DMS 273 (cell line): ENCODE results near the gene LRFN2.

Experiments
- DNase-seq: peaks from one replicate; lab custom pipeline; 2025; ENCODE audit not compliant: unreplicated experiment; lab: John Stamatoyannopoulos, UW

The LRFN2 gene

DNA sequence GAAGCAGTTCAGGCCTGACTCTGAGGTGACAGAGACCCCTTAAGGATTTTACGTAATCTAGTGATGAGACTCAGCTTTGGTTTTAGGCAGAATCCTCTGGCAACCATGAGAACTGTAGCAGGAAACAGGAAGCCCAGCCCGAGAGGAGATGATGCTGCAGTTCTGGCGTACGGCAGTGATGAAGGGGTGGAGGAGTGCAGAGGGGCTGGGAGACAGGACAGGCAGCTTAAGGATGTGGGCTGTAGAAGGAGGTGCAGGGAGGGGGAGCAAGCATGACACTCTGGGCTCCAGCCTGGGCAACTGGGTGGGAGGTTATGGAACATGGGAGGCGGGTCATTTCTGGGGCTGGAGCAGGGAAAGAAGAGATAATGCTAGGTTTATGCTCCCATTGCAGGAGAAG lies 67.1 kb downstream of the LRFN2 start:
- DNase-seq, result no peak

DNA sequence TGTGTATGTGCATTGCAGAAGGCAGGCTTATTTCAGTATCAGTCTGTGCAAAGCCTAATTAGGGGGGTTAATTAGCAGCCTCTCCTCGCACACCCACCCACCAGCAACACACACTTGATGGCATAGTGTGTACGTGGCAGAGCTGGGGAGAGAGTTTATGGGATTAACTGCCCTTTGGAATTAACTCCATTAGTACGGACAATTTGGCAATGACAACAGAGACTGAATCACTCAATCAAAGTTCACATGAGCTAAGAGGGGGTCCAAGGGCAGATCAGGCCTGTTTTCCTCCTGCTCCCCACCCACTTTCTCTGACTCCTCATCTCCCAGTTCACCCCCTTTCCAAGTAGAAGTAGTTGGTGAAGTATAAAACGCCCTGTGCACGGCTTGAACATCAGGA lies 69.5 kb downstream of the LRFN2 start:
- DNase-seq, result no peak

DNA sequence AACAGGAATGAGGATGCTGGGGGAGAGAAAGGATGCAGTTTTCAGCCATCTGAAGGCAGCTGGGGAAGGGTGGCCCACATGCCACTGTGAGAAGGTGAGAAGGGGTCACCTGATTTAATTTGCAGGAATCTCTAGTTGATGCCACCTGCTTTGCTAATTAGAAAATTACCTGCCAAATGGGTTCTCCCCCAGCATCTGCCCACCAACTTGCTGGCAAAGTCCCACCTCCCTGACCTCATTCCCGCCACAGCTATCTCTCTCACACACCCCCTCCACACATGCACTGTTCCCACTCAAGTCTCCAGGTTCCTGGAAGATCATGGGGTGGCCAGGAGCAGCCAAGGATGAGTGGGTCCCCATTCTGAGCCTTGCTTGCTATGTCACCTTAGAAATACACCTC lies 70.7 kb downstream of the LRFN2 start:
- DNase-seq, result no peak

DNA sequence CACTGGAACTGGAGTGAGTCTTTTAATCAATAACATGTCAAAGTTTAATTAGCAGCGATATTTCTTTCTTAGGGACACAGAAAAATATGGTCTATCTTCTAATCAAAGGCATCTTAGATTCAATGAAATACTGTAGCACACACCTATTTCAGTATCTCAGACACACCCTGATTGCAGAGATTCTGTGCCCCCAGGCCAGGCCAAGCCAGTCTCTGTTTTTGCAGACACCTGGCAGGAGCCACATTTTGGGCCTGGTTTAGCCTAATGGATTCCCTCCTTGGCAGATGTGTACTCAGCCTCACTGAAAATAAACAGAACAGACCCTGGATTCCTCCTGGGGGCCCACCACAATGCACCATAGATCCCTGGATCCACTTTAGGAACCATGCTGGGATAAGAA lies 74.8 kb downstream of the LRFN2 start:
- no peak for DNase-seq

DNA sequence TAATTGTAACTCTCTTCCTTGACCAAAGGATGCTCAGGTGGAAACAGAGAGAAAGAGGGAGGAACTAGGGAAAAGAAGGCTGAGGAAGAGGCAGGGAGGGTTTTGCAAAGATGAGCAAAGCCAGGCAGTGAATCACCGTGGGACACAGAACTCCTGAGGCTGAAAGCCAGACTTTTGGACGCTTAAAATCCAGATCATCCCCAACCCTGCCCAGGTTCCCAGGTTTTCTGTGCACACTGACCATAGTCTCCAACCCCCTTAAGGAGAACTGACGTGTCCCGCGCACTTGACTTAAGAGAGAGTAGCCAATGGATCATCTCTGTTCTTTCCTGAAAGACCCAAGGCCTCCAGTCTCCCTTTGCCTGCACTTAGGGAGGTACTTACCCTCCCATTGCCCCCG lies 75.3 kb downstream of the LRFN2 start:
- no peak for DNase-seq

DNA sequence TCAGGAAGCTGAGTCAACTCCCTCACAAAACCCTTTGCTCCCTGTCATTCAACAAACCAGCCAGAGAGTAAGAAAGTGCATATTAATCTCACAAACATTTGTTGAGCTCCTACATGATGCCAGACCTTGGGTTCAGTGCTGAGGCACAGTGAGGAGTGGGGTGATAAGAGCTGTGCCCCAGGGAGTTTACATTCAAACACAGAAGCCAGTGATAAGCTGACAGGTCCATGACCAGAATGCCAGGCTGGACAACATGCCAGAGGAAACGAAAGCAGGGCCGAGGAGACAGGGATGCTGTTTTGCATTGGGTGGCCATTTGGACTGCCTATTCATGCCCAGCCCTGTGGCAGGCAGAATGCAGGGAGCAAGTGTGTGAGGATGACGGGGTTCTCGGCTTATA lies 76.7 kb downstream of the LRFN2 start:
- DNase-seq, result no peak

DNA sequence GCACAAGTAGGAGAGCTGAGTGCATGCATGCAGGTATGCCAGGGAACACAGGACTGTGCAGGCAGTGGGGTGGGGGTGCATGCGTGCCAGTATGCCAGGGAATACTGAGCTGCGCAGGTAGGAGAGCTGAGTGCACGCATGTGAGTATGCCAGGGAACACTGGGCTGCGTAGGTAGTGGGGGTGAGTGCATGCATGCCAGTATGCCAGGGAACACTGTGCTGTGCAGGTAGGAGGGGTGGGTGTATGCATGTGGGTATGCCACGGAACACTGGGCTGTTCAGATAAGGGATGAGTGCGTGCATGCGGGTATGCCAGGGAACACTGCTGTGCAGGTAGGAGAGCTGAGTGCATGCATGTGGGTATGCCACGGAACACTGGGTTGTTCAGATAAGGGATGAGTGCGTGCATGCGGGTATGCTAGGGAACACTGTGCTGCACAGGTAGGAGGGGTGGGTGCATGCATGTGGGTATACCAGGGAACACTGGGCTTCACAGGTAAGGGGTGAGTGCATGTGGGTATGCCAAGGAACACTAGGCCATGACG lies 77.4 kb downstream of the LRFN2 start:
- no peak for DNase-seq

DNA sequence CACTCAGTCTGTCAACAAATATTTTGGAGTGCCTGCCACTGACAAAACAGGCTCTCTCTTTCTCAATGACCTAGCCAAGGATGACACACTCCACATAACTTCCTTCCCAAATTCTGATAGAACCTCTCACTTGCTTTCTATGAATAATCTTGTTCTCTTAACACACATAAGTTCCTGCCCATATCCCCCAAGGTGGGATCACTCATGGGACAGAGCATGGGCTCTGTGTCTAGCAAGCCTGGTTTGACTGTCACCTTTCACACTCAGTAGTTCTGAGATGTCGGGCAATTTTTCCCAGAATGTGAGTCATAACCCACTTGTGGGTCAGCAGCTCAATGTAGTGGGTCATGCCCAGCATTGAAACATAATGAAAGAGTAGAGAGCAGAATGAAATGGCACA lies 78.1 kb downstream of the LRFN2 start:
- no peak for DNase-seq

DNA sequence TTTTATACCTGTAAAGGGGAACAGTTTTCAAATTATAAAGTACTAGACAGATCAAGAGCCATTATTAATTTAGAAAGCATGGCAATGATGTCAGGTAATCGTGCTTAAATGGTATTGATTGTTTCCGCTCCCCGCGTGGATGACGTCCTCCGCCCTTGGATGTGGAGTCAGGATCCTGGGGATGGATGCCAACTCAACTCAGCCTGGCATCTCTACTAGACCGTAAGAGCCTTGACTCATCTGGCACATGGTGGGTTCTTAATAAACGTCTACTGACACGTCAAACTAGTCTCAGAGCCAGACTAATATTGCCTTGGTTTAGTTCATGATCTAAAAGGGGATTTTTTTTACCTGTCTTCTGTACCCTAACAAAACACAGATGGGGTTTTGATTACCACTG lies 80.2 kb downstream of the LRFN2 start:
- DNase-seq, result no peak

DNA sequence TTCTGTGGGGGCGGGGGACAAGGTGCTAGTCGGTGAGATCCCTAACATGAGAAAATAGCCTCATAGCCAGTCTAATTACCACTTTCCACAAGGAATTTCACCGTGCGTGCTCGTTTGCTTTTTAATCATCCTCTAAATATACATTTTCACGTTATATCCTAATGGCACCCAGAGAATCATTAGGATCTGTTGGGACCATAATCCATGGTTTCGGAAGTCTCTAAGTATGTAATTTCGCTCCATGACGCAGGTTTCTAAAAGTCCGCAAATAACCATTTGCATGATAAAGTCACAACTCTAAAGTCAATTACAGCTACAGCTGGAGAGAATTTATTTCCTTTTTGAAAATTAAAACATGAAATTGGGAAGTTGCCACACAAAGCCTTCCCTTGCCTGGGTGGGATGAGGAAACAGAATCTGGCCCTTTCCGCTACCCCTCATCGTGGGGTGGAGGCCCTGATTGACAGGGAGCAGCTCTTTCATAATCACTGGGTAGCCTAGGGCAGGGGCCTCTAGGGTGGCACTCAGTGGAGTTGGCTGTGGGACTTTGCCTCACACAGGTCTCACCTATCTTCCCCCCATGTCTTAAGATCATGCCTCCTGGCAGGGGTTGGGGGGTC lies 81.9 kb downstream of the LRFN2 start:
- DNase-seq, result no peak

DNA sequence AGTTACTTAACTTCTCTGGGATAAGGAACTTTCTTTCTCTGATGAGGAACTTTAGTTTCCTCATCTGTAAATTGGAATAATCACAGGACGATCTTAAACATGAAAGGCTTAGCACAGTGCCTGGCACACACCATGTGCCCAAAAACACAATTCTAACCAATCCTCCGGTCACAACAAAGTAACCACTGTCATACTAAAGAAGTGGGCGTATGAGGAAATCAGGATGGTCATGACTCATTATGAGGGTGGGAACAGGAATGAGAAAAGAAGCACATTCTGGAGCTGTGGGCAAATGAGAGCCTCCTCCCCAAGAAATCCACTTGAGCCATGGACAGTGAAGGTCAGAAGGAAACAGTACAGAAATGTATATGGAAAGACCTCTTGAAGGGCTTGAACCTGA lies 82.9 kb downstream of the LRFN2 start:
- no peak for DNase-seq

DNA sequence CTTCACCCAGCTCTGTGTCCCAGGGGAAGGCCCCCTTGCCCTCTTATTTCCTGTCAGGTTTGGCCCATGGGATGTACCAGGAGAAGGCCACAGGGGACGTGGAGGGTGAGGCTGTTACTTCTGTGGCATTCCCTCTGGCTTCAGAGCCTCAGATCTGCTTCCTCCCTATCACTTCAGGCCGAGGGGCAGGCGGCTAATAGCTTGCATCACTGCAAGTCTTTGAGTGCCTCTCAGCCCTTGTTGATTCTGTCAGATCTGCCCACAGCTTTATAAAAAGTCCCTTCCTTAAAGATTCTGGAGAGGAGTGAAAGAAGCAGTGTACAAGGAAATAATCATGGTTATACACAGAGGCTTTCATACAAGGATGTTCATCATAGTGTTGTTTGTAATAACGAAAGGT lies 86.9 kb downstream of the LRFN2 start:
- DNase-seq, result no peak

DNA sequence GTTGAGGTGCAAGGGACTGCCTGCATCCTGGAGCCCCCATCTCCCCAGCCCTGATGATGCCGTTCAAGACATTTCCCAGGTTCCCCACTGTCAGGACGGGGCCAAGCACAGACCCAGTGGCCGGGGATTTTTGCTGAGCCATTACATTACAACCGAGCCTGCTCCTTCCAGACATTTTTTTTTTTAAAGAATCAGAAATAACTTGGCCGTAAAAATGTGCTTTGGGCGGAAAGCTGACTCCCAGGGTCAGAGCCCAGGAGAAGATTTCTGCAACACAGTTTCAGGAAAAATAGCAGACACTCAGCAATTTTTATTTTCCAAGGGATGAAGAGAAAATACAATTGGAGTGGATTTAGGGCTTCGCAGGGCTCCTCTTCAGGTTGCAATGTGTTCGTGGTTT lies 87.9 kb downstream of the LRFN2 start:
- no peak for DNase-seq

DNA sequence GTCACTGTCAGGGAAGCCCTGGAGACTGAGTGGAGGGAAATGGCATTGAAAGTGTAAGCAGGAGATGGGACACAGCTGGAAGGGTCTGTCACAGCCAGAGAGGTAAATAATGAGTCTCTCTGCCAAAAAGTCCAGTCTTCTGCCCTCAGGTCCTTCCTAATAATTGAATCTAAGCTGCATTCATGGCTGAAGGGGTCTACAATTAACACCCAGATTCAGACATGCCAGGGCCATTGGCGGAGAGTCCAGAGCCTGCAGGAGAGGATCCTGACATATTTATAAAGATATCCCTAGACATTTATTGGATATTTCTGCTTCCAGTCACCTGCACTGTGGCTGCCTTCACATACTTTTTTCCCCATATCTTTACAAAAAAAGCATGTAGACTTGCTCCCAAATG lies 89.0 kb downstream of the LRFN2 start:
- DNase-seq, result no peak

DNA sequence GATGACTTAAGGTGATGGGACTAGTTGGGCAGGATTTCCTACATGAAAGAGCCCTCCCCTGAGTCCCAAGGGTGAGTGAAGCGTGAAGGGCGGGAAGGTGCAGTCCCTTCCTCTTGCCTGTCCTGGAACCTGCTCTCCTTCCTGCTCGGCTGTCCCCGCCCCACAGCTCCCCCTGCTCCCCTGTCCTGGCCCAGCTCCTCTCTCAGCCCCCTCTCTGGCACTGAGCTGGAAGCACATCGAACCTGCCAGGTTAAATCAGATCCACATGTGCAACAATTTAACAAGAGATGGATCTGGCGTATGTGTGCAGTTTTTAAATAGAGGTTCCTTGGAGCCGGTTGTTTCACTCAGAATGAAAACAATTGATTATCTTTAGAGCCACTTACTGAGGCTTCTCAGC lies 95.0 kb downstream of the LRFN2 start:
- no peak for DNase-seq

DNA sequence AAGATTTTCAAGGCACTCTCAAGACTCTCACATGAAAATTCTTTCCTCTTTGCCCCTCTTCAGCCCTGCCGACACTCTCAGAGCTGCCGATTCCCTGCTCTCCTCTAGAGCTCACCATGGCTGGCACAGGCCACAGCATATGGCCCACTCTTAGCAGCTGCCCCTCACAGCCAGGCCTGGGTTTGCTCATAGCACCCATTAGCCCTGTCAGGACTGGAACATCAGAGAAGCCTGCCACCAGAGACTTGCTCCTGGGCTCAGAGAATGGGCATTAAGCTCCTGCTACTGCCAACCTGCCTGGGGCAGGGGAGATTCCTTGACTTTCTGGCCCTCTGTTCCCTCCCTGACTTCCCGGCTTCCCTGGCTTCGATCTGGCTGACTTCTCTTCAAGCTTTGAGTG lies 96.7 kb downstream of the LRFN2 start:
- DNase-seq, result no peak

DNA sequence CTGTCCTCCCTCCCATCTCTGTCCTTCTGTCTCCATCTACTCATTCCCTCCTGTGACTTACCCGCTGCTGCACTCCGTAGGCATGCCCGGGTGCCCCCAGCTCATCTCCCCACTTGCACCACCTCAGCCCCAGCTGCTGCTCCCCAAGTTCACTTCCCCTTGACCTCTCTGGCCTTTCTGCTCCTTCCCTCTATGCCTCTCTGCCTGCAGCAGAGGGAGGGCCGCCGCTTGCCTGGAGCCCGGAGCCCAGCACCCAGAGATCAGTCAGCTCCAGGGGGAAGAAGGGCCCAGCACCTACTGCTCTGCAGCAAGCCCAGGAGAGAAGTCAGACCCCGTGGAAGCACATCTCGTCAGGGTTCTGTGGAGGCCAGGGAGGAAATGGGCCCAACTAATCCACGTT lies 97.4 kb downstream of the LRFN2 start:
- DNase-seq, result no peak

DNA sequence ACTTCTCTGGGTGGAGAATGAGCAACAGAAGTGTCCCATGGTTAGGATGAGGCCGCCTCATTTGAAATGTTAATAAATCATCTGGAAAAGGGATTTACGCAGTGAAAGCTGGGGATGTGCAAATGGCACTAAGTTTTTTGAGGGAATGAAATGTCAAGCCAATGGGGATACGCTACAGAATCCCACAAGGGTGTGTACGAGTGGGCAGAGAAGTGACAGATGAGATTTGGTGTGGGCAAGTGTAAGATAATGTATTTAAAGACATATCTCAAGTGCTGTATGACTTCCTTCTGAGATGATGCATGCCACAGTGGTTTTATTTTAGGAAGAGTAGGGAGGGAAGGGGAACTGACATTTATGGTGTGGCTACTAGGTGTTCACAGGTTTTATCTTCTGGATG lies 100.6 kb downstream of the LRFN2 start:
- no peak for DNase-seq

DNA sequence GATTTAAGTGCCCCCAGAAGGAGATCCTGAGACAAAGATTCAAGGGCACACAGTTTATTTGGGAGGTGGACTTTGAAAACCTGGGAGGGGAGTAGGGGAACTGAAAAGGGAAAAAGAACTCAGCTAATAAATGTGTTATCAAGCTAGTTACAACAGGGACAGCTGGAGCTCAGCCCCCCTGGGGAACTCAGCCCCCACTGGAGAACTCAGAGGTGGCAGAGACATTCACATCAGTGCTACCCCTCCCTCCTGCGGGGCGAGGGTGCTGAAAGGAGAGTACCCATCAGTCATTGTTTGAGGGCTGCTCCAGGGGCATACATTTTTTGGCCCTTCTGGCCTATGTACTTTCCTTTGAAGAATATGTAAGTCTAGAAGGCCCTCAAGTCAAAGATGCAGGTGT lies 101.4 kb downstream of the LRFN2 start:
- DNase-seq, result no peak

DNA sequence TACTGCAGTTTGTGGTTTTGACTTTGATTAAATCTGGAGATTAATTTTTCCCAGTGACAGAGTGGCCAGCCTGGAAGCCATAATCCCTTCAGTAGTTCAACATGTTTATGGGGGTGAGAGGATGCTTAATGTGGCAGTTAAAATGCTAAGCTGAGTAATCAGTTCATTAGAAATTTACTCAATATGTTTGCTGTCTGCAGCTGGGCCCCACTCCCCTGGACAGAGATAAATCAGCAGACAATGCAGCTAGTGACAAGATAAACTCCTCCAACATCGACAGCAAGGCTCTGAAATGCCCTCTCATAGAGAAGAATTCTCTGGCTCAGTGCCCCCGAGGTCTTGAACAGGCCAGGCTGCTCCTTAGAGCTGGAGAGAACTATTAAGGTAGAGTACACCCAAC lies 101.9 kb downstream of the LRFN2 start:
- DNase-seq, result no peak

DNA sequence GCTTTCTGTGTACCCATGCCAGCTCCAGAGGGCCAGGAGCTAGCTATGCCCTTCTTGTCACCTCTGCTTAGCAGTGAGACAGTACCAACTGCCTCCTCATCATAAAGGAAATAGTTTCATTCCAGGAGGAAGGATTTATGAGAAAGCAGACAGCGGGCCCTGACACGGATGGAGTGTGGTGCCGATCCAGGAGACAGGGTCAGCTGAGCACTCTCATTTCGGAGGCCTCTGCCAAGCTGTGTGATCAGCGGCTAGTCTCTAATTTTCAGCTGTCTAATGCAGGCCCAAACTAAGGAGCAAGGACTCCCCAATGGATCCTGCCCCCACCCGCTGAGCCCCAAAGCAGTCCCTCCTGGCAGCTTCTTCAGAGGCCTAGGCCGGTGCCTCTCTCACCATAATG lies 103.1 kb downstream of the LRFN2 start:
- no peak for DNase-seq

DNA sequence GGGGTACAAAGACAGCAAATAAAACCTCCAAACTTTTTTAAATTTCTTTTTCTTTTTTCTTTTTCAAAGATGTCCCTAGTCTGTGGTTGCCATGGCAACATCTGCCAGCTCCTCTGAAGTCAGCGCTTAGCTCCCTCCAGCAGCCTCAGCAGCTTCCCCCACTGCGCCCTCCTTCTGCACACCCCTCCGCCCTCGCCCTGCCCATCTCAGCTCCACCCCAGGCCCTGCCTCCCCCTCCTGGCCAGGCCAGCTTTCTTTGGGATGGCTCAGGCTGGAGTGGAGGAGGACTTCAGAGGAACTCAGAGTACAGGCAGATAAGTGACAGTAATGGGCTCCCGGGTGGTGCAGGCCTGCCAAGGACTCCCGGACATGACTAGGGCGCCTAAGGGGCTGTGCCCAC lies 104.6 kb downstream of the LRFN2 start:
- DNase-seq, result peak; percentile 29

DNA sequence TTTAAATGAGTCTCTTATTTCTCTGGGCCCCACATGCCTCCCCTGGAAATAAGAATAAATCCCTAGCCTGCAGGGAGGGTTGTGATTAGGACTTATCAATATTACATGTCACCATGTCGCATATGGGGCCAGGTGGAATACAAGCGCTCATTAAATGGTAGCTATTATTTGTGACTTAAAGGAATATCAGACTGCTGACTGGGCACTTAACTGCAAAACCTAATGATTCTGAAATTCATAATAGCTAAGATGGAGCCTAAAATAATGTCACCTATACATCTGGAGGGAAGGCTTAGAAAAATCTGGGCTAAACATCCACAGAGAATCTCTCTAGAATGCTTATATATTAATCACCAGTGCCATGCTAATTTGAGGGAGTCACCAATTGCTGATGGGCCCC lies 106.5 kb downstream of the LRFN2 start:
- no peak for DNase-seq

DNA sequence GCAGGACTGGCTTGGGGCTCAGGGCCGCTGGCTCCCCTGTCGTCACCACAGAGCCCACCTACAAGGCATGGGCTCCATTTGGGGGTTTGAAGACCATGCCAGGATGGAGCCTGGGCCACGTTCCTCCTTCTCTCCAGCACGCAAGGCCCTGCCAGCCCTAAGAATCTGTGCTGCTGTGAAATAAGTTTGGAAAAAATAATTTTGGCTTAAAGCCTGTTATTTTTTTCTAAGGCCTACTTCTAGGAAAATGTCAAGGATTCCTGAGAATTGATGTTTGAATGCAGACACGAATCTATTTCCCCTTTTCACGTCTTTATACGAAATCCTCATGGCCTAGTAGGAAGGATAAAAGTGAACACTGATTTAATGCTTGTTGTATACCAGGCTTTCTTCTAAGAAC lies 107.5 kb downstream of the LRFN2 start:
- DNase-seq, result no peak
